ENCODE results near the gene ITGA4. TPM values are rescaled to one million over a fixed set of nuclear protein-coding genes. Genes with fewer than 3 reads are reported as not detected.

ITGA4 gene
- total and polyA plus RNA-seq, 2 of the 13 experiments (the other 11 are each of a cell fraction or from before 2014, with no cell fraction given): not detected

DNA sequence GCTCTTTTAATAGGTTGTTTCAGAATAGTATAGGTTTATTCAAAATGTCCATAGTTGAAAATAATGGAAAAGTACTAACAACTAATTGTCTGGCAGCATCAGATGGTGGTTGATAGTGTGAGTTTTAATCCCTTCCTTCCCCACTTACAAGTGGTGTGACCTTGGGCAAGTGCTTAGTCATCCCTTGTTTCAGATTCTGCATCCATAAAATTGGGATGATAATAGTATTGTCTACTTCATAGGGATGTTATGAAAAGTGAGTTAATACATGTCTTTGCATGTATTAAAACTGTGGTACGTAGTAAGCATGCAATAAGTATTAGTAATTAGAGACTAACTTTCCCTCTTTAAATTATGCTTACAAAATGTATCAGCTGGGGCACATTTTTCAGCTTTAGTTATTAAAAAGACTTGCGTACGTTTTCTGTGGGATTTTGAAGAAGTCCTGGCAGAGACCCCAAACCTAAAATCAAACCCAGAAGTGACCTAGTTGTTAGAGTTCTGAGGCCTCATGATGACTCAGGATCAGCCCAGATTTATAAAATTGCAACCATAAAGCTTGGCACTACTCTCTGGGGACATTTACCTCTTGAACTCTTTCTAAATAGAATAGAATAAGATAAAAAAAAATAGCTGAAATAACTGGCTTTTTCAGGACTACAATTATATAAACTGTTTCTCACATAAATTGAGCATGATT lies 8.6 kb downstream of the ITGA4 start:
- no peaks in the 10 kb centered on the region for H3K79me2 ChIP-seq (ENCODE audit: insufficient read depth, low read length)
- POLR2A ChIA-PET: no interaction called here
- no peaks in the 10 kb centered on the region for H3K27me3 ChIP-seq (ENCODE audit: control insufficient read depth in 1 of 2, insufficient read depth in 2 of 2, low read length in 2 of 2)
- no peaks in the 10 kb centered on the region for H3K36me3 ChIP-seq (replicated peaks in 1 of 2; ENCODE audit: control insufficient read depth in 1 of 2, insufficient read depth in 2 of 2, low read length in 2 of 2)
- DNase-seq (ENCODE audit: low spot score) (no peak), FAIRE-seq (no peak), ATAC-seq (no peak)
- no peak overlapping the region for H3K4me3 ChIP-seq (replicated peaks in 1 of 3; ENCODE audit: insufficient read depth in 1 of 3, low read depth in 2 of 3, low read length in 3 of 3)
- H4K20me1 ChIP-seq (ENCODE audit: insufficient read depth, low read length): no peaks in the 10 kb centered on the region
- H3K4me2 ChIP-seq (ENCODE audit: low read depth, low read length): no peak overlapping the region
- whole genome bisulfite sequencing (ENCODE audit: low lambda C conversion rate): 41% methylated on average over 3 of the region's 3 CpGs
- in situ Hi-C loops (cut with HindIII; ENCODE audit: extremely low pct_ligation_motif_present, low pct_unique_long_range_greater_than_20kb): loop anchor here (10.0 kb wide), 2 partner anchors 361 to 1341 kb away; no protein-coding TSS in a partner anchor
- no TSS peak for BruUV-seq (replicated peaks)
- H3K27ac ChIP-seq (ENCODE audit: extremely low read length, insufficient read depth, low read length): no peak overlapping the region
- H2AFZ ChIP-seq (ENCODE audit: low read length): no peak overlapping the region
- CTCF ChIA-PET (ENCODE audit: low intra/inter-chr PET ratio, low total read pairs): interaction anchor here (0.8 to 2.7 kb wide), 5 partner anchors 287 to 1342 kb away, joined by 3 to 27 read pairs (median 7); no protein-coding TSS in a partner anchor
- no peaks in the 10 kb centered on the region for H3K4me1 ChIP-seq (ENCODE audit: insufficient read depth, low read length)
- H3K9me3 ChIP-seq (ENCODE audit: low read length): no peaks in the 10 kb centered on the region
- intact Hi-C loops (cut with micrococcal nuclease; ENCODE audit: unreplicated experiment): loop anchor here (1.0 to 5.0 kb wide), 5 partner anchors 229 to 1342 kb away; no protein-coding TSS in a partner anchor
- no peak overlapping the region for H3K9ac ChIP-seq (ENCODE audit: insufficient read depth, low read depth, low read length)
- TF ChIP-seq, protein P1, sequence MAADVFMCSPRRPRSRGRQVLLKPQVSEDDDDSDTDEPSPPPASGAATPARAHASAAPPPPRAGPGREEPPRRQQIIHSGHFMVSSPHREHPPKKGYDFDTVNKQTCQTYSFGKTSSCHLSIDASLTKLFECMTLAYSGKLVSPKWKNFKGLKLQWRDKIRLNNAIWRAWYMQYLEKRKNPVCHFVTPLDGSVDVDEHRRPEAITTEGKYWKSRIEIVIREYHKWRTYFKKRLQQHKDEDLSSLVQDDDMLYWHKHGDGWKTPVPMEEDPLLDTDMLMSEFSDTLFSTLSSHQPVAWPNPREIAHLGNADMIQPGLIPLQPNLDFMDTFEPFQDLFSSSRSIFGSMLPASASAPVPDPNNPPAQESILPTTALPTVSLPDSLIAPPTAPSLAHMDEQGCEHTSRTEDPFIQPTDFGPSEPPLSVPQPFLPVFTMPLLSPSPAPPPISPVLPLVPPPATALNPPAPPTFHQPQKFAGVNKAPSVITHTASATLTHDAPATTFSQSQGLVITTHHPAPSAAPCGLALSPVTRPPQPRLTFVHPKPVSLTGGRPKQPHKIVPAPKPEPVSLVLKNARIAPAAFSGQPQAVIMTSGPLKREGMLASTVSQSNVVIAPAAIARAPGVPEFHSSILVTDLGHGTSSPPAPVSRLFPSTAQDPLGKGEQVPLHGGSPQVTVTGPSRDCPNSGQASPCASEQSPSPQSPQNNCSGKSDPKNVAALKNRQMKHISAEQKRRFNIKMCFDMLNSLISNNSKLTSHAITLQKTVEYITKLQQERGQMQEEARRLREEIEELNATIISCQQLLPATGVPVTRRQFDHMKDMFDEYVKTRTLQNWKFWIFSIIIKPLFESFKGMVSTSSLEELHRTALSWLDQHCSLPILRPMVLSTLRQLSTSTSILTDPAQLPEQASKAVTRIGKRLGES (CRISPR knock-in tag; IDR thresholded peaks at IDR 0.05; ENCODE audit: borderline replicate concordance): no peak
- no peak for TF ChIP-seq REST (IDR thresholded peaks at IDR 0.05; ENCODE audit: borderline replicate concordance in 1 of 2, low read depth in 1 of 2, low read length in 2 of 2)
- TF ChIP-seq, protein P2, sequence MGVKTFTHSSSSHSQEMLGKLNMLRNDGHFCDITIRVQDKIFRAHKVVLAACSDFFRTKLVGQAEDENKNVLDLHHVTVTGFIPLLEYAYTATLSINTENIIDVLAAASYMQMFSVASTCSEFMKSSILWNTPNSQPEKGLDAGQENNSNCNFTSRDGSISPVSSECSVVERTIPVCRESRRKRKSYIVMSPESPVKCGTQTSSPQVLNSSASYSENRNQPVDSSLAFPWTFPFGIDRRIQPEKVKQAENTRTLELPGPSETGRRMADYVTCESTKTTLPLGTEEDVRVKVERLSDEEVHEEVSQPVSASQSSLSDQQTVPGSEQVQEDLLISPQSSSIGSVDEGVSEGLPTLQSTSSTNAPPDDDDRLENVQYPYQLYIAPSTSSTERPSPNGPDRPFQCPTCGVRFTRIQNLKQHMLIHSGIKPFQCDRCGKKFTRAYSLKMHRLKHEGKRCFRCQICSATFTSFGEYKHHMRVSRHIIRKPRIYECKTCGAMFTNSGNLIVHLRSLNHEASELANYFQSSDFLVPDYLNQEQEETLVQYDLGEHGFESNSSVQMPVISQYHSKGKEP (CRISPR knock-in tag; IDR thresholded peaks at IDR 0.05): no peak
- no peak for TF ChIP-seq SETDB1 (CRISPR knock-in tag; IDR thresholded peaks at IDR 0.05; ENCODE audit: borderline replicate concordance)
- no peak for TF ChIP-seq ASH2L (IDR thresholded peaks at IDR 0.05; ENCODE audit: insufficient read length, low read depth, low read length)
- TF ChIP-seq ERF (CRISPR knock-in tag; IDR thresholded peaks at IDR 0.05): no peak
- no peak for TF ChIP-seq ZFP91 (CRISPR knock-in tag; IDR thresholded peaks at IDR 0.05; ENCODE audit: borderline replicate concordance)
- no peak for TF ChIP-seq ZNF790 (CRISPR knock-in tag; IDR thresholded peaks at IDR 0.05; ENCODE audit: borderline replicate concordance)
- TF ChIP-seq, protein P3, sequence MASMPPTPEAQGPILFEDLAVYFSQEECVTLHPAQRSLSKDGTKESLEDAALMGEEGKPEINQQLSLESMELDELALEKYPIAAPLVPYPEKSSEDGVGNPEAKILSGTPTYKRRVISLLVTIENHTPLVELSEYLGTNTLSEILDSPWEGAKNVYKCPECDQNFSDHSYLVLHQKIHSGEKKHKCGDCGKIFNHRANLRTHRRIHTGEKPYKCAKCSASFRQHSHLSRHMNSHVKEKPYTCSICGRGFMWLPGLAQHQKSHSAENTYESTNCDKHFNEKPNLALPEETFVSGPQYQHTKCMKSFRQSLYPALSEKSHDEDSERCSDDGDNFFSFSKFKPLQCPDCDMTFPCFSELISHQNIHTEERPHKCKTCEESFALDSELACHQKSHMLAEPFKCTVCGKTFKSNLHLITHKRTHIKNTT (CRISPR knock-in tag; IDR thresholded peaks at IDR 0.05): no peak
- no peak for TF ChIP-seq ZNF44 (CRISPR knock-in tag; IDR thresholded peaks at IDR 0.05)
- TF ChIP-seq ZNF746 (CRISPR knock-in tag; IDR thresholded peaks at IDR 0.05): no peak

Data from HepG2 (cell line).